Stomach (tissue), 4 donors: ENCODE data around the gene SUPT4H1.

ENCODE experiments used
- POLR2A ChIP-seq, 4 donors: fragments of 450-650 bp; IDR thresholded peaks; one replicate each; pipeline ENCODE4 v1.6.1; 2016; ENCODE audit warnings: antibody characterized with exemption in 4 of 4, control low read depth in 2 of 4, mild to moderate bottlenecking in 1 of 4, moderate library complexity in 1 of 4
- POLR2AphosphoS5 ChIP-seq, 3 donors: sonication (generic); formaldehyde crosslinking; IDR thresholded peaks; one replicate each; pipeline ENCODE4 v1.6.1; 2016; ENCODE audit warnings: antibody characterized with exemption in 3 of 3

GRCh38 chr17:58310511-58311428 lies 41.2 kb downstream of the SUPT4H1 start:
- TF ChIP-seq POLR2AphosphoS5 (IDR thresholded peaks at IDR 0.05) (no peak), POLR2A (IDR thresholded peaks at IDR 0.05) (no peak)
